Measurements from ENCODE around the gene BMP6. TPM values are rescaled to one million over a fixed set of nuclear protein-coding genes. Genes with fewer than 3 reads are reported as not detected.

The BMP6 gene
- total RNA-seq, 4 donors from 2014 or later: 0.57 to 2.9 (median 1.1) TPM

GRCh38 chr6:7684843-7685242 lies 41.1 kb upstream of the BMP6 start:
- no peak overlapping the region for H3K4me3 ChIP-seq
- TF ChIP-seq POLR2A (IDR thresholded peaks at IDR 0.05): no peak
- TF ChIP-seq CTCF (IDR thresholded peaks at IDR 0.05): no peak
- H3K27ac ChIP-seq: no peak overlapping the region
- H3K36me3 ChIP-seq: no peaks in the 10 kb centered on the region
- no peak for DNase-seq
- H3K9me3 ChIP-seq: no peaks in the 10 kb centered on the region
- WGBS, 2 donors: 61 to 76% methylated on average over 4 of the region's 4 CpGs
- no peaks in the 10 kb centered on the region for H3K4me1 ChIP-seq
- peaks cover 0 to 53% (median 0%) of the 10 kb centered on the region in 4 donors for H3K27me3 ChIP-seq
- intact Hi-C loops (cut with DNase I): no loop called here

GRCh38 chr6:7685276-7685675 lies 40.6 kb upstream of the BMP6 start:
- DNase-seq: no peak
- no peak overlapping the region for H3K27ac ChIP-seq
- no peak overlapping the region for H3K4me3 ChIP-seq
- intact Hi-C loops (cut with DNase I): no loop called here
- H3K27me3 ChIP-seq: peaks cover 0 to 49% (median 0%) of the 10 kb centered on the region in 4 donors
- no peaks in the 10 kb centered on the region for H3K36me3 ChIP-seq
- no peaks in the 10 kb centered on the region for H3K4me1 ChIP-seq
- 21 to 42% methylated on average over 1 of the region's 1 CpG for WGBS, 2 donors
- no peak for TF ChIP-seq CTCF (IDR thresholded peaks at IDR 0.05)
- no peak for TF ChIP-seq POLR2A (IDR thresholded peaks at IDR 0.05)
- no peaks in the 10 kb centered on the region for H3K9me3 ChIP-seq

GRCh38 chr6:7687145-7688111 lies 38.5 kb upstream of the BMP6 start:
- no peak overlapping the region for H3K27ac ChIP-seq
- no peak for DNase-seq
- no peak for TF ChIP-seq CTCF (IDR thresholded peaks at IDR 0.05)
- TF ChIP-seq POLR2A (IDR thresholded peaks at IDR 0.05): no peak
- H3K36me3 ChIP-seq: no peaks in the 10 kb centered on the region
- WGBS, 2 donors: 59 to 60% methylated on average over 8 of the region's 8 CpGs
- no peak overlapping the region for H3K4me3 ChIP-seq
- intact Hi-C loops (cut with DNase I): no loop called here
- H3K4me1 ChIP-seq: peaks cover 0 to 11% (median 0%) of the 10 kb centered on the region in 3 donors
- H3K27me3 ChIP-seq: peaks cover 0 to 40% (median 0%) of the 10 kb centered on the region in 4 donors
- H3K9me3 ChIP-seq: no peaks in the 10 kb centered on the region

GRCh38 chr6:7691021-7691420 lies 34.9 kb upstream of the BMP6 start:
- intact Hi-C loops (cut with DNase I): no loop called here
- no peaks in the 10 kb centered on the region for H3K36me3 ChIP-seq
- H3K9me3 ChIP-seq: no peaks in the 10 kb centered on the region
- TF ChIP-seq POLR2A (IDR thresholded peaks at IDR 0.05) (no peak), CTCF (IDR thresholded peaks at IDR 0.05) (no peak)
- H3K4me3 ChIP-seq: no peak overlapping the region
- no peak overlapping the region for H3K27ac ChIP-seq
- no peak for DNase-seq
- 68 to 73% methylated on average over 2 of the region's 2 CpGs for WGBS, 2 donors
- H3K4me1 ChIP-seq: peaks cover 0 to 12% (median 0%) of the 10 kb centered on the region in 3 donors
- H3K27me3 ChIP-seq: peaks cover 0 to 17% (median 0%) of the 10 kb centered on the region in 4 donors

Data from esophagus squamous epithelium (tissue), 5 donors.